Spleen (tissue), 11 donors: ENCODE measurements around the gene RAB1A. TPM values are rescaled to one million over a fixed set of nuclear protein-coding genes. Genes with fewer than 3 reads are reported as not detected.

Source experiments
- DNase-seq: peaks from one replicate; pipeline ENCODE4 v3.0.0-alpha.2; 2020
- H3K27ac ChIP-seq, 8 donors: fragments of 200-600 bp; sonication (generic) in 7 of 8; 1 replicate in 4 of 8; 2 replicates in 4 of 8; pipeline versions ENCODE4 v1.5.0 to v1.8.0; 2016 to 2021; ENCODE audit warnings: inconsistent platforms in 4 of 8, mild to moderate bottlenecking in 4 of 8, moderate library complexity in 1 of 8
- H3K27me3 ChIP-seq, 7 donors: fragments of 200-600 bp; sonication (generic) in 6 of 7; replicated peaks in 1 of 7; 1 replicate in 4 of 7; 2 replicates in 3 of 7; pipeline versions ENCODE4 v1.5.0 to v1.8.0; 2016 to 2021; ENCODE audit warnings: inconsistent platforms in 3 of 7, mild to moderate bottlenecking in 1 of 7
- H3K36me3 ChIP-seq, 6 donors: fragments of 200-600 bp; sonication (generic) in 5 of 6; 1 replicate in 4 of 6; 2 replicates in 2 of 6; pipeline versions ENCODE4 v1.5.0 to v1.8.0; 2016 to 2021; ENCODE audit warnings: inconsistent platforms in 2 of 6
- H3K4me1 ChIP-seq, 6 donors: fragments of 200-600 bp; sonication (generic) in 5 of 6; 1 replicate in 3 of 6; 2 replicates in 3 of 6; pipeline versions ENCODE4 v1.5.0 to v1.8.0; 2016 to 2021; ENCODE audit warnings: inconsistent platforms in 3 of 6
- H3K4me3 ChIP-seq, 8 donors: fragments of 200-600 bp; sonication (generic) in 7 of 8; 1 replicate in 4 of 8; 2 replicates in 4 of 8; pipeline versions ENCODE4 v1.5.0 to v1.8.0; 2016 to 2021; ENCODE audit warnings: inconsistent platforms in 4 of 8, mild to moderate bottlenecking in 4 of 8, moderate library complexity in 2 of 8
- H3K9me3 ChIP-seq, 8 donors: fragments of 200-600 bp; sonication (generic) in 7 of 8; 1 replicate in 4 of 8; 2 replicates in 4 of 8; pipeline versions ENCODE4 v1.5.0 to v1.8.0; 2016 to 2021; ENCODE audit warnings: inconsistent platforms in 4 of 8
- CTCF ChIP-seq, 11 experiments: fragments of 200-600 bp in 7 of 11; fragments of 450-650 bp in 4 of 11; sonication (generic) in 4 of 11; IDR thresholded peaks in 8 of 11; conservative IDR thresholded peaks in 3 of 11; 1 replicate in 7 of 11; 2 replicates in 4 of 11; pipeline versions ENCODE4 v1.4.0 to v1.8.0; 2016 to 2021; ENCODE audit warnings: antibody characterized with exemption in 11 of 11, inconsistent platforms in 4 of 11, mild to moderate bottlenecking in 1 of 11
- POLR2A ChIP-seq, 3 donors: fragments of 450-650 bp; IDR thresholded peaks; one replicate each; pipeline ENCODE4 v1.5.1; 2017; ENCODE audit warnings: antibody characterized with exemption in 3 of 3, mild to moderate bottlenecking in 1 of 3
- POLR2AphosphoS5 ChIP-seq, 3 donors: sonication (generic); formaldehyde crosslinking; IDR thresholded peaks; one replicate each; pipeline ENCODE4 v1.5.1; 2017; ENCODE audit warnings: antibody characterized with exemption in 3 of 3
- WGBS, 5 donors: extraction: QIAGEN DNeasy Blood & Tissue Kit in 3 of 5; methylation state at CpG; one replicate each; pipeline versions ENCODE4 v1.1.5 to v1.1.7; 2013 to 2018; 5-methylcytosine and 5-hydroxymethylcytosine counted together
- intact Hi-C: fragments of 100-400 bp; cut with DNase I; formaldehyde crosslinking; loops from one replicate; pipeline ENCODE4 v1.15.0; 2023; ENCODE audit warnings: low total_unique reads
- polyA plus RNA-seq, 3 donors: library from polyadenylated mRNA; stranded (reverse); fragments of 200-250 nt; gene quantifications; one replicate each; pipeline ENCODE4 v1.2.1, GENCODE V29; 2013
- total RNA-seq, 7 donors: library from RNA; depleted of rRNA in 3 of 7; stranded (reverse); fragments of >200 nt in 3 of 7; fragmentation: NEBNext Ultra II Directional in 4 of 7; extraction: Animal tissue kit (Norgen Biotek cat#: 25700) in 4 of 7; gene quantifications; one replicate each; pipeline versions ENCODE4 v1.1.0 to v1.2.1, GENCODE V29; 2016 to 2021
- donor health status: healthy with polysubstance abuse.
- donor health status: DM: no; HTN: no; CAD: no; lungs with moderate emphysema.
- donor health status: DM: no; HTN: no; CAD: no.
- donor health status: Bipolar disorder and iron deficiency.
- donor health status: healthy.
- donor health status: DM: no; HTN: no; CAD: no.
- donor health status: DM: yes; HTN: yes; CAD: no.

Gene RAB1A
- total and polyA plus RNA-seq, 10 donors, result 47.7 to 101 (median 88.2) TPM

- intact Hi-C loops, result no loop called here
- TF ChIP-seq POLR2A (IDR thresholded peaks at IDR 0.05) (no peak), POLR2AphosphoS5 (IDR thresholded peaks at IDR 0.05) (no peak), CTCF (IDR thresholded peaks at IDR 0.05 in 8 of 11, conservative IDR thresholded peaks at IDR 0.05 in 3 of 11) (no peak)
- no peaks in the 10 kb centered on the region for H3K36me3 ChIP-seq
- DNase-seq, result no peak
- no peaks in the 10 kb centered on the region for H3K4me1 ChIP-seq
- no peaks in the 10 kb centered on the region for H3K27me3 ChIP-seq
- H3K27ac ChIP-seq, result no peak overlapping the region
- no peaks in the 10 kb centered on the region for H3K9me3 ChIP-seq
- no peak overlapping the region for H3K4me3 ChIP-seq
- WGBS, 5 donors, result 35 to 80% (median 65%) methylated on average over 1 to 2 of the region's 2 CpGs
Observed at GRCh38 chr2:65144571-65144970, 14.7 kb upstream of the RAB1A start.

DNA sequence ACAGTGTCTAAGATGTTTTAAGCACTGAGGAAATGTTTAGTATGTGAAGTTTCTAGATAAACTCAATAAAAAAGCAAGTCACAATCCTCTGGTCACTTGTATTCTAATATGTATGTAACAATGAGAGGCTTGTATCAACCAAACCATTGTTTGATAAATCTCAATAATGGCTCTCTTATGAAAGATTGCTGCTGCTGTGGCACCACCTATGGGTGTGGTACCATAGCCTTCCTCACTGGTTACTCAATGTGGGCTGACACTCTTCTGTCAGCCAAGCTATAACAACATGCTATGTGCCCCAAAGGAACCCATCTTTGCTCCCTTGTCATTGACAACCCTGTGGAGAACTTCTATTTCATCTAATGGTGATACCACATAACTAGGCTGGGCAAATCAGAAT is 12.6 kb upstream of the RAB1A start:
- no peaks in the 10 kb centered on the region for H3K36me3 ChIP-seq
- no peaks in the 10 kb centered on the region for H3K4me1 ChIP-seq
- H3K9me3 ChIP-seq, result no peaks in the 10 kb centered on the region
- no peaks in the 10 kb centered on the region for H3K27me3 ChIP-seq
- H3K27ac ChIP-seq, result no peak overlapping the region
- TF ChIP-seq POLR2AphosphoS5 (IDR thresholded peaks at IDR 0.05) (no peak), CTCF (IDR thresholded peaks at IDR 0.05 in 8 of 11, conservative IDR thresholded peaks at IDR 0.05 in 3 of 11) (peak in 1 of 11 experiments; percentile 18)
- DNase-seq, result no peak
- no peak overlapping the region for H3K4me3 ChIP-seq
- intact Hi-C loops, result no loop called here

- Histone ChIP-seq H3K36me3 (no peaks in the 10 kb centered on the region), H3K4me1 (peaks cover 0 to 4% (median 0%) of the 10 kb centered on the region in 6 donors), H3K27me3 (no peaks in the 10 kb centered on the region), H3K4me3 (no peak overlapping the region), H3K9me3 (no peaks in the 10 kb centered on the region), H3K27ac (no peak overlapping the region)
- WGBS, 5 donors, result 89 to 96% (median 92%) methylated on average over 2 of the region's 2 CpGs
- no peak for TF ChIP-seq POLR2A (IDR thresholded peaks at IDR 0.05)
- TF ChIP-seq POLR2AphosphoS5 (IDR thresholded peaks at IDR 0.05), result no peak
- no peak for TF ChIP-seq CTCF (IDR thresholded peaks at IDR 0.05 in 8 of 11, conservative IDR thresholded peaks at IDR 0.05 in 3 of 11)
- no peak for DNase-seq
- intact Hi-C loops, result no loop called here
Observed at GRCh38 chr2:65137197-65137775, 7.4 kb upstream of the RAB1A start.

GRCh38 chr2:65136253-65136652 is 6.3 kb upstream of the RAB1A start:
- no peak overlapping the region for H3K27ac ChIP-seq
- no peaks in the 10 kb centered on the region for H3K36me3 ChIP-seq
- no peak for DNase-seq
- no peak overlapping the region for H3K4me3 ChIP-seq
- intact Hi-C loops, result no loop called here
- H3K27me3 ChIP-seq, result no peaks in the 10 kb centered on the region
- peaks cover 0 to 7% (median under 1%) of the 10 kb centered on the region in 6 donors for H3K4me1 ChIP-seq
- TF ChIP-seq POLR2A (IDR thresholded peaks at IDR 0.05), result no peak
- TF ChIP-seq CTCF (IDR thresholded peaks at IDR 0.05 in 8 of 11, conservative IDR thresholded peaks at IDR 0.05 in 3 of 11), result no peak
- no peak for TF ChIP-seq POLR2AphosphoS5 (IDR thresholded peaks at IDR 0.05)
- WGBS, 5 donors, result 84 to 100% (median 95%) methylated on average over 1 of the region's 1 CpG
- H3K9me3 ChIP-seq, result no peaks in the 10 kb centered on the region
